ENCODE results near the gene GPRC5B. TPM values are rescaled to one million over a fixed set of nuclear protein-coding genes. Genes with fewer than 3 reads are reported as not detected.

The GPRC5B gene
- total and polyA plus RNA-seq, 2 of the 8 experiments (the other 6 are each of a cell fraction or from before 2014, with no cell fraction given), result 106 to 160 TPM

DNA sequence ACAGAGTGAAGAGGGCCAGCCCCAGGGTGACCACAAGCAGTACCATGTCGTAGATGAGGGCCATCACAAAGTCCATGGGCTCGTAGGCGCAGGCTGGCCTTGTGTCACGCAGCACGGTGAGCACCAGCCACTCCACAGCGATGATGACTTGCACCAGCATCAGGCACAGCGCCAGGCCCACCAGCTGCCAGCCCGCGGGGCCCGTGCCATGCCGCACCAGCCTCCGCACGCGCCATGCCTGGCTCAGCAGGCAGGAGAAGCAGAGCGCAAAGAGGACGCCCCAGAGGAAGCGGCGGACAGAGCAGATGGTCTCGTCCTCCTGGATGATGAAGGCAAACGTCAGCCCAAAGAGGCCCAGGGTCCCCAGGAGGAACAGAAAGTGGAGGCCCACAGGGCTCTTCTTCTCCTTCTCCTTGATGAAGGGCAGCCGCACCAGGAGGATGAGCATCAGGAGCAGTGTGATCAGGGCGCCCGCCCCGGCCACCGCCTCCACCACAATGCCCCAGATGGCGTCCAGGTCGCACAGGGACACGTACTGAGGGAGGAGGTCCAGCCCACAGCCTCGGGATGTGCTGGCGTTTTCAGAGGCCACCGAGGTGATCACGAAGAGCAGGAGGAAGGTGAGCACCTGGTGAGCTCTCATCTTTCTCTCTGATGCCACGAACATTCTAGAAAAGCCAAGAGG, 12.3 kb downstream of the GPRC5B start:
- Histone ChIP-seq H3K36me3 (ENCODE audit: control insufficient read depth in 2 of 4, insufficient read depth in 4 of 4, low read length in 3 of 4) (peaks cover 12 to 58% (median 29%) of the 10 kb centered on the region in 4 experiments), H2BK12ac (ENCODE audit: low read depth, low read length) (no peak overlapping the region; the same call in 1 of the 2 replicates), H2BK5ac (ENCODE audit: low read depth, low read length) (peak overlapping the region; percentile 26; the same call in 1 of the 2 replicates), H3K4ac (replicated peaks; ENCODE audit: insufficient read length, low read depth, low read length) (no peak overlapping the region), H2BK120ac (replicated peaks; ENCODE audit: low read depth, low read length) (no peak overlapping the region), H3K23me2 (ENCODE audit: low read depth, low read length) (no peaks in the 10 kb centered on the region), H3K79me1 (ENCODE audit: low read depth, low read length) (peaks cover 30% of the 10 kb centered on the region), H4K20me1 (replicated peaks in 1 of 2; ENCODE audit: control insufficient read depth in 1 of 2, insufficient read depth in 2 of 2, low read length in 2 of 2) (peaks cover 22 to 39% of the 10 kb centered on the region in 2 experiments), H2AFZ (ENCODE audit: low read length) (no peak overlapping the region), H3K9ac (replicated peaks in 1 of 4; ENCODE audit: extremely low read depth in 1 of 4, low read depth in 3 of 4, low read length in 3 of 4) (no peak overlapping the region), H3K4me3 (ENCODE audit: extremely low read depth in 1 of 4, insufficient read depth in 2 of 4, low read depth in 3 of 4, low read length in 4 of 4) (no peak overlapping the region), H4K5ac (ENCODE audit: insufficient read length, low read depth, low read length) (no peak overlapping the region), H4K8ac (ENCODE audit: extremely low read depth, insufficient read depth, low read length) (no peak overlapping the region), H3K4me2 (ENCODE audit: insufficient read depth in 1 of 2, low read depth in 2 of 2, low read length in 2 of 2) (no peak overlapping the region), H3K23ac (ENCODE audit: insufficient read length) (no peak overlapping the region), H3K56ac (replicated peaks; ENCODE audit: insufficient read length, low read depth, low read length) (no peak overlapping the region), H3K27ac (ENCODE audit: low read depth, low read length) (no peak overlapping the region), H3K27me3 (replicated peaks in 1 of 4; ENCODE audit: control insufficient read depth in 3 of 4, extremely low read depth in 1 of 4, insufficient read depth in 3 of 4, low read length in 3 of 4) (no peaks in the 10 kb centered on the region), H2BK20ac (ENCODE audit: low read length) (no peak overlapping the region), H2AK5ac (ENCODE audit: low read depth, low read length) (no peak overlapping the region), H3K79me2 (ENCODE audit: control insufficient read depth in 1 of 2, insufficient read depth in 2 of 2, low read length in 2 of 2) (peaks cover 21 to 94% of the 10 kb centered on the region in 2 experiments), H3K4me1 (replicated peaks in 1 of 4; ENCODE audit: control insufficient read depth in 3 of 4, insufficient read depth in 4 of 4, low read length in 3 of 4) (peaks cover 4 to 14% (median 7%) of the 10 kb centered on the region in 4 experiments), H4K91ac (replicated peaks; ENCODE audit: insufficient read length, low read length) (peak overlapping the region; percentile 22), H3K18ac (ENCODE audit: extremely low read depth, low read length) (no peak overlapping the region), H2BK15ac (ENCODE audit: low read length) (no peak overlapping the region), H3K9me3 (ENCODE audit: insufficient read depth in 2 of 2, low read depth in 1 of 2, low read length in 1 of 2) (no peaks in the 10 kb centered on the region; a peak in 1 of 4 replicates), H3K14ac (ENCODE audit: insufficient read length) (no peak overlapping the region)
- WGBS, 2 experiments (ENCODE audit: extremely low coverage in 1 of 2, insufficient coverage in 1 of 2, insufficient read length in 1 of 2, insufficient replicate concordance in 2 of 2, low coverage in 1 of 2, low lambda C conversion rate in 2 of 2, missing lambda C conversion rate in 1 of 2), result 92% methylated on average over 29 of the region's 33 CpGs; no CpG with 5 or more reads in 1 of the 2 experiments
- ChIA-PET POLR2A (ENCODE audit: partially characterized antibody) (interaction anchor here (0.9 to 11.4 kb wide), 3 partner anchors 10 to 160 kb away, joined by 3 to 114 read pairs (median 3); no protein-coding TSS in a partner anchor), CTCF (ENCODE audit: partially characterized antibody) (no interaction called here)
- FAIRE-seq (no peak), DNase-seq (ENCODE audit: low read depth in 1 of 2, low spot score in 2 of 2) (no peak)
- no peak for TF ChIP-seq TAF7 (optimal IDR thresholded peaks at IDR 0.05; ENCODE audit: borderline replicate concordance, low read depth, low read length)
